ENCODE data around the gene RELN.

The RELN gene

GRCh38 chr7:103660455-103661371 lies 328.7 kb downstream of the RELN start:
- TF ChIP-seq, protein P1, sequence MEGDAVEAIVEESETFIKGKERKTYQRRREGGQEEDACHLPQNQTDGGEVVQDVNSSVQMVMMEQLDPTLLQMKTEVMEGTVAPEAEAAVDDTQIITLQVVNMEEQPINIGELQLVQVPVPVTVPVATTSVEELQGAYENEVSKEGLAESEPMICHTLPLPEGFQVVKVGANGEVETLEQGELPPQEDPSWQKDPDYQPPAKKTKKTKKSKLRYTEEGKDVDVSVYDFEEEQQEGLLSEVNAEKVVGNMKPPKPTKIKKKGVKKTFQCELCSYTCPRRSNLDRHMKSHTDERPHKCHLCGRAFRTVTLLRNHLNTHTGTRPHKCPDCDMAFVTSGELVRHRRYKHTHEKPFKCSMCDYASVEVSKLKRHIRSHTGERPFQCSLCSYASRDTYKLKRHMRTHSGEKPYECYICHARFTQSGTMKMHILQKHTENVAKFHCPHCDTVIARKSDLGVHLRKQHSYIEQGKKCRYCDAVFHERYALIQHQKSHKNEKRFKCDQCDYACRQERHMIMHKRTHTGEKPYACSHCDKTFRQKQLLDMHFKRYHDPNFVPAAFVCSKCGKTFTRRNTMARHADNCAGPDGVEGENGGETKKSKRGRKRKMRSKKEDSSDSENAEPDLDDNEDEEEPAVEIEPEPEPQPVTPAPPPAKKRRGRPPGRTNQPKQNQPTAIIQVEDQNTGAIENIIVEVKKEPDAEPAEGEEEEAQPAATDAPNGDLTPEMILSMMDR (IDR thresholded peaks at IDR 0.05; ENCODE audit: extremely low read depth, missing control alignments), result no peak
- no peak for DNase-seq (ENCODE audit: low spot score)

GRCh38 chr7:103658055-103659005 lies 331.1 kb downstream of the RELN start:
- DNase-seq (ENCODE audit: low spot score), result no peak
- TF ChIP-seq, protein P1 (IDR thresholded peaks at IDR 0.05; ENCODE audit: extremely low read depth, missing control alignments), result no peak

GRCh38 chr7:103657474-103657894 lies 332.0 kb downstream of the RELN start:
- DNase-seq (ENCODE audit: low spot score), result no peak
- TF ChIP-seq, protein P1 (IDR thresholded peaks at IDR 0.05; ENCODE audit: extremely low read depth, missing control alignments), result no peak

DNA sequence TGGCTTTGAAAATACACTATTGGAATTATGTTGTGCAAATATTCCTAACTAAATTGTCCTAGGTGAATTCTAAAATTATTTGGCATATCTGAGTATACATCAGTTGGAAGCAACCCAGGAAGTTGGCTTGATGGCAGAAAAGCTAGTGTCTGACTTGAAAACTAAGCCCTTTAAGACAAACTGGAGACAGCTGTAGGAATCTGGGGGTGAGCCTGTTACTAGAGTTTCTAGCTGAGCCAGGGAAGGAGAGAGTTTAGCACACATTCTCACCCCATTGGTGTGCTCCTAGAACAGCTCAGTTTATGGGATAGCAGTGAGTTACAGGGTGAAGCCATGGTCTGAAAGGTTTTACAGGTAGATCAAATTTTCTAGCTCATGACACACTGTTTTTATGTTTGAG lies 333.2 kb downstream of the RELN start:
- DNase-seq (ENCODE audit: low spot score), result no peak
- TF ChIP-seq, protein P1 (IDR thresholded peaks at IDR 0.05; ENCODE audit: extremely low read depth, missing control alignments), result no peak

DNA sequence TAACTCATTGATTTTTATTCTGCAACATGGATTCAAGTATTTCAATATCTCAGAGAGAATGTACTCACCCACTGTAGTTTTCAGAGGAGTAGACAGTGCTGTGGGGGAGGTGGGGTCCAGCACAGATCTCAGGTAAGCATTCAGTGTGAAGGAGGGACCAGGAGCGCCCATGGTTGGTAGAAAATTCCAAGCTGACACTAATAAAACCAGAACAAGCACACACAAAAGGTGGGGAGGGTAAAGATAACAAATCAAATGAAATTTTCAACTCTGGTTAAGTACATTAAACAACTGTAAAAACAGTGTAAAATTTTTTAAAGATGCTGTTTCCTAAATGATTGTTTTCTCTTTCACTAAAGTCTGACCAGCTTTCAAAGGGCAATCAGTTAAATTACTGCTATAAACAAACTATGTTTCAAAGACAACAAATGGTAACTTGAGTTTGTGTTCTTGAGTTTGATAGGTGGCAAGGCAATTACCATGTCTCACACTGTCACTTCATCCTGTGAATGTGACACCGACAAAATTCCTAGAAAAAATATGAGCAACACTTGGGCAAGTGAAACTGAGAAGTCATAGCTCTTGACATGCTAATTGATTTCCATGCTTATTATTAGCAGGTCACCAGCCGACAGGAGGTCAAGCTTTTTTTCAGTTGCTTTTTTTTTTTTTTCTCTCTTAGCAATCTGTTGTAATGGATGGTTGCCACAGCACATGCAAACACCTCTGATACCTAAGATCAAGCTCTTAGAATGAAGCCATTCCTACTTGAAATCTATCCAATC lies 337.7 kb downstream of the RELN start:
- DNase-seq (ENCODE audit: low spot score), result no peak
- TF ChIP-seq, protein P1 (IDR thresholded peaks at IDR 0.05; ENCODE audit: extremely low read depth, missing control alignments), result no peak

DNA sequence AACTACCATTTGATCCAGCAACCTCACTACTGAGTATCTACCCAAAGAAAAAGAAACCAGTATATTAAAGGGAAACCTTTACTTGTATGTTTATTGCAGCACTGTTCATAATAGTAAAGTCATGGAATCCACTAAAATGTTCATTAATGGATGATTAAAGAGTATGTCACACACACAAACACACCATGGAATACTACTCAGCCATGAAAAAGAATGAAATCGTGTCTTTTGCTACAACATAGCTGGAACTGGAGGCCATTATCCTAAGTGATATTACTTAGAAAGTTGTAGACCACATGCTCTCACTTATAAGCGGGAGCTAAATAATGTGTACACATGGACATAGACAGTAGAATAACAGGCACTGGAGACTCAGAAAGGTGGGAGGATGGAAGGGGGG lies 340.4 kb downstream of the RELN start:
- TF ChIP-seq, protein P1 (IDR thresholded peaks at IDR 0.05; ENCODE audit: extremely low read depth, missing control alignments), result no peak
- no peak for DNase-seq (ENCODE audit: low spot score)

Measured in GM20000 (cell line).